Activated T-helper 1 cell treated with anti-CD3 and anti-CD28 coated beads, Interleukin-12 subunit alpha, Interleukin-12 subunit beta, Interleukin-2, Interleukin-4 antibody, amounts not matched to agents 30 ng/mL and 10 ng/mL and 1 ng/mL, durations not matched to agents 14 hours and 24 hours and 36 hours (primary cell): ENCODE measurements around the gene FGD5. TPM values are rescaled to one million over a fixed set of nuclear protein-coding genes. Genes with fewer than 3 reads are reported as not detected.

ENCODE experiments used
- DNase-seq: peaks from one replicate; pipeline ENCODE4 v3.0.0; 2021; ENCODE audit warnings: low spot score
- H3K27ac Mint-ChIP-seq: one replicate; pipeline ENCODE4 v1.8.0; 2021; ENCODE audit warnings: mild to moderate bottlenecking, mixed read lengths
- H3K27me3 Mint-ChIP-seq: one replicate; pipeline ENCODE4 v1.8.0; 2022; ENCODE audit warnings: mild to moderate bottlenecking, moderate library complexity, mixed read lengths; ENCODE audit not compliant: insufficient read depth
- H3K36me3 Mint-ChIP-seq: one replicate; pipeline ENCODE4 v1.8.0; 2021; ENCODE audit warnings: low read depth, mixed read lengths
- H3K4me1 Mint-ChIP-seq: one replicate; pipeline ENCODE4 v1.8.0; 2021; ENCODE audit warnings: low read depth, mixed read lengths
- H3K4me3 Mint-ChIP-seq: one replicate; pipeline ENCODE4 v1.8.0; 2021; ENCODE audit warnings: mild to moderate bottlenecking, moderate library complexity, mixed read lengths
- H3K9me3 Mint-ChIP-seq: one replicate; pipeline ENCODE4 v1.8.0; 2021; ENCODE audit warnings: mixed read lengths
- intact Hi-C: fragments of 100-400 bp; cut with micrococcal nuclease; formaldehyde crosslinking; loops from one replicate; pipeline ENCODE4 v1.15.1; 2024
- total RNA-seq: library from RNA; stranded (reverse); gene quantifications from 2 replicates; pipeline ENCODE4 v1.2.3, GENCODE V29; 2022

Gene FGD5
- not detected in 2 replicates for total RNA-seq

GRCh38 chr3:14818804-14819500 lies at the start of gene FGD5:
Gene FGD5 (plus strand): TSS chr3:14818962. CDS start chr3:14819072, 110 bp downstream.
- Mint-ChIP-seq H3K27me3 (peaks cover 24% of the 10 kb centered on the region), H3K9me3 (no peaks in the 10 kb centered on the region), H3K4me1 (no peaks in the 10 kb centered on the region), H3K27ac (peak within 1 kb of the TSS; percentile 57), H3K36me3 (no peaks in the 10 kb centered on the region), H3K4me3 (no peak within 1 kb of the TSS)
- intact Hi-C loops: no loop called here
- DNase-seq: no peak

- Mint-ChIP-seq H3K9me3 (no peaks in the 10 kb centered on the region), H3K27ac (no peak overlapping the region), H3K4me3 (no peak overlapping the region), H3K36me3 (no peaks in the 10 kb centered on the region), H3K27me3 (peaks cover 1% of the 10 kb centered on the region), H3K4me1 (no peaks in the 10 kb centered on the region)
- intact Hi-C loops: no loop called here
- no peak for DNase-seq
Observed at GRCh38 chr3:14769544-14770325, 49.0 kb upstream of the FGD5 start.

- intact Hi-C loops: no loop called here
- Mint-ChIP-seq H3K4me3 (no peak overlapping the region), H3K36me3 (no peaks in the 10 kb centered on the region), H3K4me1 (no peaks in the 10 kb centered on the region), H3K27ac (no peak overlapping the region), H3K9me3 (no peaks in the 10 kb centered on the region), H3K27me3 (no peaks in the 10 kb centered on the region)
- no peak for DNase-seq
Observed at GRCh38 chr3:14770591-14770990, 48.2 kb upstream of the FGD5 start.

- H3K4me3 Mint-ChIP-seq: no peak overlapping the region
- no peak for DNase-seq
- no peaks in the 10 kb centered on the region for H3K27me3 Mint-ChIP-seq
- intact Hi-C loops: no loop called here
- no peaks in the 10 kb centered on the region for H3K9me3 Mint-ChIP-seq
- no peak overlapping the region for H3K27ac Mint-ChIP-seq
- no peaks in the 10 kb centered on the region for H3K36me3 Mint-ChIP-seq
- no peaks in the 10 kb centered on the region for H3K4me1 Mint-ChIP-seq
Observed at GRCh38 chr3:14771593-14772497, 46.9 kb upstream of the FGD5 start.

- H3K9me3 Mint-ChIP-seq: no peaks in the 10 kb centered on the region
- no peaks in the 10 kb centered on the region for H3K36me3 Mint-ChIP-seq
- intact Hi-C loops: no loop called here
- no peak overlapping the region for H3K4me3 Mint-ChIP-seq
- no peaks in the 10 kb centered on the region for H3K4me1 Mint-ChIP-seq
- no peak overlapping the region for H3K27ac Mint-ChIP-seq
- no peak for DNase-seq
- H3K27me3 Mint-ChIP-seq: no peaks in the 10 kb centered on the region
Observed at GRCh38 chr3:14772533-14773138, 46.1 kb upstream of the FGD5 start.

- intact Hi-C loops: no loop called here
- Mint-ChIP-seq H3K27me3 (peaks cover 5% of the 10 kb centered on the region), H3K9me3 (no peaks in the 10 kb centered on the region), H3K27ac (no peak overlapping the region), H3K36me3 (no peaks in the 10 kb centered on the region), H3K4me3 (no peak overlapping the region), H3K4me1 (no peaks in the 10 kb centered on the region)
- no peak for DNase-seq
Observed at GRCh38 chr3:14773281-14773680, 45.5 kb upstream of the FGD5 start.

- no peak for DNase-seq
- H3K27me3 Mint-ChIP-seq: peaks cover 9% of the 10 kb centered on the region
- H3K4me1 Mint-ChIP-seq: no peaks in the 10 kb centered on the region
- no peak overlapping the region for H3K27ac Mint-ChIP-seq
- H3K9me3 Mint-ChIP-seq: peaks cover 2% of the 10 kb centered on the region
- H3K4me3 Mint-ChIP-seq: no peak overlapping the region
- H3K36me3 Mint-ChIP-seq: no peaks in the 10 kb centered on the region
- intact Hi-C loops: no loop called here
Observed at GRCh38 chr3:14773691-14774128, 45.1 kb upstream of the FGD5 start.

GRCh38 chr3:14774431-14774830 lies 44.3 kb upstream of the FGD5 start:
- no peak overlapping the region for H3K27ac Mint-ChIP-seq
- no peak for DNase-seq

GRCh38 chr3:14775011-14775410 lies 43.8 kb upstream of the FGD5 start:
- DNase-seq: no peak
- no peak overlapping the region for H3K4me3 Mint-ChIP-seq
- intact Hi-C loops: no loop called here
- H3K9me3 Mint-ChIP-seq: peaks cover 12% of the 10 kb centered on the region
- H3K4me1 Mint-ChIP-seq: no peaks in the 10 kb centered on the region
- H3K27ac Mint-ChIP-seq: no peak overlapping the region
- H3K27me3 Mint-ChIP-seq: peaks cover 12% of the 10 kb centered on the region
- H3K36me3 Mint-ChIP-seq: no peaks in the 10 kb centered on the region

More at GRCh38 chr3:14774431-14774830, 44.3 kb upstream of the FGD5 start:
- H3K9me3 Mint-ChIP-seq: peaks cover 9% of the 10 kb centered on the region
- H3K4me3 Mint-ChIP-seq: no peak overlapping the region
- H3K4me1 Mint-ChIP-seq: no peaks in the 10 kb centered on the region
- intact Hi-C loops: no loop called here
- H3K36me3 Mint-ChIP-seq: no peaks in the 10 kb centered on the region
- H3K27me3 Mint-ChIP-seq: peaks cover 12% of the 10 kb centered on the region

- Mint-ChIP-seq H3K4me1 (no peaks in the 10 kb centered on the region), H3K4me3 (no peak overlapping the region), H3K9me3 (peaks cover 12% of the 10 kb centered on the region), H3K36me3 (no peaks in the 10 kb centered on the region), H3K27me3 (peaks cover 16% of the 10 kb centered on the region), H3K27ac (no peak overlapping the region)
- DNase-seq: no peak
- intact Hi-C loops: no loop called here
Observed at GRCh38 chr3:14775563-14775962, 43.2 kb upstream of the FGD5 start.

GRCh38 chr3:14779069-14779685 lies 39.6 kb upstream of the FGD5 start:
- DNase-seq: no peak
- Mint-ChIP-seq H3K9me3 (peaks cover 12% of the 10 kb centered on the region), H3K27ac (no peak overlapping the region), H3K4me1 (no peaks in the 10 kb centered on the region), H3K27me3 (peaks cover 21% of the 10 kb centered on the region), H3K36me3 (no peaks in the 10 kb centered on the region), H3K4me3 (no peak overlapping the region)
- intact Hi-C loops: no loop called here

- intact Hi-C loops: loop anchor here (1.0 to 5.0 kb wide), 2 partner anchors 108 to 274 kb away; no protein-coding TSS in a partner anchor
Observed at GRCh38 chr3:14780927-14781507, 37.7 kb upstream of the FGD5 start.

More at GRCh38 chr3:14780927-14781507, 37.7 kb upstream of the FGD5 start:
- DNase-seq: no peak
- Mint-ChIP-seq H3K36me3 (no peaks in the 10 kb centered on the region), H3K9me3 (peaks cover 12% of the 10 kb centered on the region), H3K27ac (no peak overlapping the region), H3K27me3 (peaks cover 21% of the 10 kb centered on the region), H3K4me3 (no peak overlapping the region), H3K4me1 (no peaks in the 10 kb centered on the region)
